HEK293T (cell line): ENCODE results near the gene LRP1B.

Source experiments
- ELF4 ChIP-seq: fragments of 450-650 bp; IDR thresholded peaks from 2 replicates; pipeline ENCODE4 v1.6.1; 2017; ENCODE audit warnings: antibody characterized with exemption
- FOXK2 ChIP-seq: fragments of 450-650 bp; IDR thresholded peaks from 2 replicates; pipeline ENCODE4 v1.6.1; 2016; ENCODE audit warnings: mild to moderate bottlenecking
- FOXM1 ChIP-seq: fragments of 450-650 bp; IDR thresholded peaks from 2 replicates; pipeline ENCODE4 v1.6.1; 2017; ENCODE audit warnings: mild to moderate bottlenecking, borderline replicate concordance
- L3MBTL2 ChIP-seq: fragments of 450-650 bp; conservative IDR thresholded peaks from 2 replicates; pipeline ENCODE4 v1.6.1; 2016; ENCODE audit warnings: mild to moderate bottlenecking
- LEF1 ChIP-seq: fragments of 450-650 bp; IDR thresholded peaks from 2 replicates; pipeline ENCODE4 v1.6.1; 2017; ENCODE audit warnings: mild to moderate bottlenecking, borderline replicate concordance
- NFRKB ChIP-seq: fragments of 450-650 bp; IDR thresholded peaks from 2 replicates; pipeline ENCODE4 v1.6.1; 2016; ENCODE audit warnings: mild to moderate bottlenecking, moderate library complexity
- SP1 ChIP-seq: fragments of 450-650 bp; IDR thresholded peaks from 2 replicates; pipeline ENCODE4 v1.6.1; 2017
- SUZ12 ChIP-seq: fragments of 450-650 bp; IDR thresholded peaks from 2 replicates; pipeline ENCODE4 v1.6.1; 2016; ENCODE audit warnings: mild to moderate bottlenecking
- TARDBP ChIP-seq: fragments of 450-650 bp; IDR thresholded peaks from 2 replicates; pipeline ENCODE4 v1.6.1; 2016

GRCh38 chr2:142104134-142104758 is 26.6 kb downstream of the LRP1B start:
- TF ChIP-seq FOXK2: no peak
- TF ChIP-seq LEF1: no peak
- no peak for TF ChIP-seq NFRKB
- no peak for TF ChIP-seq SP1
- TF ChIP-seq FOXM1: no peak
- TF ChIP-seq ELF4: no peak
- no peak for TF ChIP-seq SUZ12
- TF ChIP-seq TARDBP: no peak
- TF ChIP-seq L3MBTL2: no peak
